Thoracic aorta (tissue), 2 donors: ENCODE data around the gene OR52I2. TPM values are rescaled to one million over a fixed set of nuclear protein-coding genes. Genes with fewer than 3 reads are reported as not detected.

Experiments
- ATAC-seq: fragments of 150-250 bp; one replicate; pipeline ENCODE4 v1.8.0; 2017; ENCODE audit warnings: low read depth; ENCODE audit not compliant: insufficient number of reproducible peaks, low FRiP score
- DNase-seq: peaks from one replicate; pipeline ENCODE4 v3.0.0-alpha.2; 2020; ENCODE audit warnings: low spot score
- H3K27ac ChIP-seq, 2 donors: fragments of 200-600 bp; sonication (generic); 1 replicate in 1 of 2; 2 replicates in 1 of 2; pipeline ENCODE4 v1.5.1; 2016; ENCODE audit warnings: mild to moderate bottlenecking in 2 of 2, moderate library complexity in 2 of 2
- H3K27me3 ChIP-seq: fragments of 200-600 bp; sonication (generic); replicated peaks from 2 replicates; pipeline ENCODE4 v1.6.0; 2016; ENCODE audit warnings: mild to moderate bottlenecking; ENCODE audit not compliant: insufficient read depth
- H3K36me3 ChIP-seq: fragments of 200-600 bp; sonication (generic); one replicate; pipeline ENCODE4 v1.5.1; 2016
- H3K4me1 ChIP-seq, 2 donors: fragments of 200-600 bp; sonication (generic); 1 replicate in 1 of 2; 2 replicates in 1 of 2; pipeline versions ENCODE4 v1.5.1 to v1.6.0; 2016; ENCODE audit warnings: low read depth in 2 of 2, mild to moderate bottlenecking in 1 of 2; ENCODE audit not compliant: control insufficient read depth in 1 of 2
- H3K4me3 ChIP-seq: fragments of 200-600 bp; sonication (generic); 2 replicates; pipeline ENCODE4 v1.5.1; 2016; ENCODE audit warnings: mild to moderate bottlenecking
- H3K9me3 ChIP-seq: fragments of 200-600 bp; sonication (generic); 2 replicates; pipeline ENCODE4 v1.5.1; 2016
- CTCF ChIP-seq: fragments of 200-600 bp; sonication (generic); IDR thresholded peaks from one replicate; pipeline ENCODE4 v1.5.1; 2019; ENCODE audit warnings: antibody characterized with exemption
- total RNA-seq, 2 donors: library from RNA; depleted of rRNA; stranded (reverse); fragments of >200 nt; gene quantifications; one replicate each; pipeline versions ENCODE4 v1.1.0 to v1.2.3, GENCODE V29; 2016

Gene OR52I2
- total RNA-seq, 2 donors from 2014 or later: not detected

GRCh38 chr11:4546878-4547277 lies 34.7 kb upstream of the OR52I2 start:
- no peak for TF ChIP-seq CTCF
- no peaks in the 10 kb centered on the region for H3K27me3 ChIP-seq
- no peak for ATAC-seq

GRCh38 chr11:4547416-4547815 lies 34.1 kb upstream of the OR52I2 start:
- H3K4me1 ChIP-seq: no peaks in the 10 kb centered on the region
- no peak overlapping the region for H3K27ac ChIP-seq
- TF ChIP-seq CTCF: no peak
- DNase-seq (no peak), ATAC-seq (no peak)
- no peaks in the 10 kb centered on the region for H3K9me3 ChIP-seq
- H3K27me3 ChIP-seq: no peaks in the 10 kb centered on the region
- H3K4me3 ChIP-seq: no peak overlapping the region
- H3K36me3 ChIP-seq: no peaks in the 10 kb centered on the region

More at GRCh38 chr11:4546878-4547277, 34.7 kb upstream of the OR52I2 start:
- Histone ChIP-seq H3K27ac (no peak overlapping the region), H3K36me3 (no peaks in the 10 kb centered on the region), H3K4me3 (no peak overlapping the region), H3K9me3 (no peaks in the 10 kb centered on the region), H3K4me1 (no peaks in the 10 kb centered on the region)
- no peak for DNase-seq

- Histone ChIP-seq H3K27ac (no peak overlapping the region), H3K4me1 (no peaks in the 10 kb centered on the region), H3K4me3 (no peak overlapping the region), H3K27me3 (no peaks in the 10 kb centered on the region), H3K36me3 (no peaks in the 10 kb centered on the region), H3K9me3 (no peaks in the 10 kb centered on the region)
- ATAC-seq: no peak
- TF ChIP-seq CTCF: no peak
- no peak for DNase-seq
Observed at GRCh38 chr11:4551346-4551979, 30.1 kb upstream of the OR52I2 start.

GRCh38 chr11:4559527-4560440 lies 21.8 kb upstream of the OR52I2 start:
- no peak for TF ChIP-seq CTCF
- Histone ChIP-seq H3K36me3 (no peaks in the 10 kb centered on the region), H3K9me3 (no peaks in the 10 kb centered on the region), H3K27ac (no peak overlapping the region), H3K27me3 (no peaks in the 10 kb centered on the region), H3K4me3 (no peak overlapping the region), H3K4me1 (no peaks in the 10 kb centered on the region)
- ATAC-seq (no peak), DNase-seq (no peak)

- DNase-seq (no peak), ATAC-seq (no peak)
- no peaks in the 10 kb centered on the region for H3K9me3 ChIP-seq
- H3K27ac ChIP-seq: no peak overlapping the region
- H3K4me1 ChIP-seq: no peaks in the 10 kb centered on the region
- H3K36me3 ChIP-seq: no peaks in the 10 kb centered on the region
- H3K27me3 ChIP-seq: no peaks in the 10 kb centered on the region
- H3K4me3 ChIP-seq: no peak overlapping the region
- TF ChIP-seq CTCF: no peak
Observed at GRCh38 chr11:4560467-4560866, 21.1 kb upstream of the OR52I2 start.
